Loucy (cell line): Measurements from ENCODE around the gene SLC26A6.
A peak's percentile ranks its signal among the peaks of the same experiment; 100 is the strongest.

ENCODE experiments used
- H2AFZ ChIP-seq: fragments of 200-600 bp; sonication (generic); 2 replicates; pipeline ENCODE4 v1.6.0; 2016; ENCODE audit warnings: antibody characterized with exemption, mild to moderate bottlenecking, low read length, moderate library complexity
- H3F3A ChIP-seq: fragments of 200-600 bp; 2 replicates; pipeline ENCODE4 v1.6.0; 2016; ENCODE audit warnings: antibody characterized with exemption, low read depth, mild to moderate bottlenecking
- H3K27me3 ChIP-seq: fragments of 200-600 bp; sonication (generic); 2 replicates; pipeline ENCODE4 v1.6.1; 2014; ENCODE audit warnings: low read length, mild to moderate bottlenecking; ENCODE audit not compliant: insufficient read depth, poor library complexity, severe bottlenecking
- H3K36me3 ChIP-seq: fragments of 200-600 bp; sonication (generic); 2 replicates; pipeline ENCODE4 v1.6.1; 2016; ENCODE audit warnings: low read length; ENCODE audit not compliant: insufficient read depth
- H3K4me1 ChIP-seq: fragments of 200-600 bp; sonication (generic); 2 replicates; pipeline ENCODE4 v1.5.1; 2014; ENCODE audit warnings: low read length, mild to moderate bottlenecking; ENCODE audit not compliant: insufficient read depth, poor library complexity, severe bottlenecking
- H3K4me2 ChIP-seq: fragments of 200-600 bp; sonication (generic); 2 replicates; pipeline ENCODE4 v1.6.0; 2014; ENCODE audit warnings: antibody characterized with exemption, low read length, low read depth, mild to moderate bottlenecking; ENCODE audit not compliant: poor library complexity, severe bottlenecking
- H3K4me3 ChIP-seq: fragments of 200-600 bp; sonication (generic); 2 replicates; pipeline ENCODE4 v1.5.1; 2014; ENCODE audit warnings: low read length, mild to moderate bottlenecking, mixed read lengths; ENCODE audit not compliant: poor library complexity, severe bottlenecking
- H3K79me2 ChIP-seq: fragments of 200-600 bp; sonication (generic); 2 replicates; pipeline ENCODE4 v1.6.1; 2014; ENCODE audit warnings: low read length; ENCODE audit not compliant: insufficient read depth
- H3K9ac ChIP-seq: fragments of 200-600 bp; sonication (generic); 2 replicates; pipeline ENCODE4 v1.6.0; 2014; ENCODE audit warnings: mild to moderate bottlenecking, low read depth, low read length, moderate library complexity; ENCODE audit not compliant: poor library complexity, severe bottlenecking
- H3K9me2 ChIP-seq: fragments of 200-600 bp; sonication (generic); replicated peaks from 2 replicates; pipeline ENCODE4 v1.6.1; 2016; ENCODE audit warnings: low read depth, low read length, mixed read lengths
- H3K9me3 ChIP-seq: fragments of 200-600 bp; sonication (generic); 2 replicates; pipeline ENCODE4 v1.6.1; 2014; ENCODE audit warnings: mild to moderate bottlenecking, antibody characterized with exemption, low read length, low read depth; ENCODE audit not compliant: insufficient read depth
- H4K20me1 ChIP-seq: fragments of 200-600 bp; sonication (generic); 2 replicates; pipeline ENCODE4 v1.6.0; 2014; ENCODE audit warnings: antibody characterized with exemption, low read length, mild to moderate bottlenecking; ENCODE audit not compliant: insufficient read depth, poor library complexity, severe bottlenecking
- EZH2phosphoT487 ChIP-seq: fragments of 200-600 bp; IDR thresholded peaks from 2 replicates; pipeline ENCODE4 v1.6.1; 2018; ENCODE audit warnings: antibody characterized with exemption, mild to moderate bottlenecking, moderate library complexity, borderline replicate concordance
- TF ChIP-seq, protein P1 (sequence below): fragments of 200-600 bp; sonication (generic); conservative IDR thresholded peaks from 2 replicates; pipeline ENCODE4 v1.5.1; 2014; ENCODE audit warnings: mild to moderate bottlenecking, antibody characterized with exemption, low read length

Gene SLC26A6

GRCh38 chr3:48636149-48636655, 941 bp upstream of the SLC26A6 start:
- Histone ChIP-seq H3K9me3 (no peaks in the 10 kb centered on the region), H2AFZ (peak overlapping the region; percentile 89), H3F3A (no peaks in the 10 kb centered on the region), H3K36me3 (no peaks in the 10 kb centered on the region; the same call in 1 of the 2 replicates), H3K9me2 (no peaks in the 10 kb centered on the region), H4K20me1 (peaks cover 15% of the 10 kb centered on the region), H3K79me2 (peaks cover 40% of the 10 kb centered on the region), H3K27me3 (no peaks in the 10 kb centered on the region), H3K4me3 (peak overlapping the region; percentile 90), H3K4me2 (peak overlapping the region; percentile 97), H3K9ac (peak overlapping the region; percentile 93), H3K4me1 (peaks cover 23% of the 10 kb centered on the region)
- no peak for TF ChIP-seq EZH2phosphoT487
- TF ChIP-seq, protein P1, sequence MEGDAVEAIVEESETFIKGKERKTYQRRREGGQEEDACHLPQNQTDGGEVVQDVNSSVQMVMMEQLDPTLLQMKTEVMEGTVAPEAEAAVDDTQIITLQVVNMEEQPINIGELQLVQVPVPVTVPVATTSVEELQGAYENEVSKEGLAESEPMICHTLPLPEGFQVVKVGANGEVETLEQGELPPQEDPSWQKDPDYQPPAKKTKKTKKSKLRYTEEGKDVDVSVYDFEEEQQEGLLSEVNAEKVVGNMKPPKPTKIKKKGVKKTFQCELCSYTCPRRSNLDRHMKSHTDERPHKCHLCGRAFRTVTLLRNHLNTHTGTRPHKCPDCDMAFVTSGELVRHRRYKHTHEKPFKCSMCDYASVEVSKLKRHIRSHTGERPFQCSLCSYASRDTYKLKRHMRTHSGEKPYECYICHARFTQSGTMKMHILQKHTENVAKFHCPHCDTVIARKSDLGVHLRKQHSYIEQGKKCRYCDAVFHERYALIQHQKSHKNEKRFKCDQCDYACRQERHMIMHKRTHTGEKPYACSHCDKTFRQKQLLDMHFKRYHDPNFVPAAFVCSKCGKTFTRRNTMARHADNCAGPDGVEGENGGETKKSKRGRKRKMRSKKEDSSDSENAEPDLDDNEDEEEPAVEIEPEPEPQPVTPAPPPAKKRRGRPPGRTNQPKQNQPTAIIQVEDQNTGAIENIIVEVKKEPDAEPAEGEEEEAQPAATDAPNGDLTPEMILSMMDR, result no peak

- TF ChIP-seq, protein P1, result no peak
- TF ChIP-seq EZH2phosphoT487, result no peak
- Histone ChIP-seq H3K79me2 (peaks cover 40% of the 10 kb centered on the region), H3K4me3 (peak overlapping the region; percentile 90), H3K9me3 (no peaks in the 10 kb centered on the region), H3K36me3 (peaks cover 11% of the 10 kb centered on the region; the same call in 1 of the 2 replicates), H3K4me2 (peak overlapping the region; percentile 97), H4K20me1 (peaks cover 18% of the 10 kb centered on the region), H3K9ac (peak overlapping the region; percentile 93), H3K27me3 (no peaks in the 10 kb centered on the region), H3K4me1 (peaks cover 23% of the 10 kb centered on the region), H3F3A (no peaks in the 10 kb centered on the region), H3K9me2 (no peaks in the 10 kb centered on the region), H2AFZ (peak overlapping the region; percentile 81)
Observed at GRCh38 chr3:48634661-48635221, 520 bp downstream of the SLC26A6 start.

- Histone ChIP-seq H4K20me1 (peaks cover 18% of the 10 kb centered on the region), H3K4me2 (peak overlapping the region; percentile 97), H2AFZ (no peak overlapping the region), H3F3A (no peaks in the 10 kb centered on the region), H3K9me3 (no peaks in the 10 kb centered on the region), H3K79me2 (peaks cover 40% of the 10 kb centered on the region), H3K27me3 (no peaks in the 10 kb centered on the region), H3K9ac (peak overlapping the region; percentile 93), H3K9me2 (no peaks in the 10 kb centered on the region), H3K4me3 (peak overlapping the region; percentile 90), H3K4me1 (peaks cover 23% of the 10 kb centered on the region), H3K36me3 (peaks cover 21% of the 10 kb centered on the region; the same call in 1 of the 2 replicates)
- TF ChIP-seq, protein P1, result no peak
- no peak for TF ChIP-seq EZH2phosphoT487
Observed at GRCh38 chr3:48633743-48634142, 1.5 kb downstream of the SLC26A6 start.
